HepG2 (cell line): ENCODE measurements around the gene NFKBIL1. TPM values are rescaled to one million over a fixed set of nuclear protein-coding genes. Genes with fewer than 3 reads are reported as not detected.
A peak's percentile ranks its signal among the peaks of the same experiment; 100 is the strongest.
"Not testable (repeated sequence)": the region's sequence is repeated elsewhere in the genome, so short reads cannot be mapped to it uniquely, and the experiment has no call there.

ENCODE experiments used
- ATAC-seq: fragments of 200-7000 bp; cut with Tn5 transposase; 3 replicates; pipeline ENCODE4 v1.9.1; 2020; ENCODE audit warnings: mild to moderate bottlenecking, moderate library complexity
- BruUV-seq: library from RNA; stranded (reverse); fragments of 400-500 nt; replicated peaks from 2 replicates; lab custom pipeline; 2021; lab: Mats Ljungman, UMichigan
- CTCF ChIA-PET: fragments of 300-600 bp; formaldehyde crosslinking; extraction: SDS; loops from one replicate; lab custom pipeline; 2021; ENCODE audit warnings: low total read pairs, inconsistent platforms, low intra/inter-chr PET ratio; lab: Yijun Ruan, JAX
- POLR2A ChIA-PET: fragments of 350-600 bp; sonication (Branson Sonifier 250); formaldehyde crosslinking; loops from one replicate; lab custom pipeline; 2020; ENCODE audit warnings: antibody characterized with exemption, inconsistent platforms; lab: Yijun Ruan, JAX
- DNase-seq: peaks from one replicate; pipeline ENCODE4 v3.0.0-alpha.2; 2015; ENCODE audit warnings: low spot score
- FAIRE-seq: peaks from 3 replicates; lab custom pipeline; 2011; peaks lifted over from hg19 to GRCh38; lab: Jason Lieb, UNC
- H2AFZ ChIP-seq: one replicate; pipeline ENCODE4 v1.6.1; 2011; ENCODE audit warnings: low read length, inconsistent platforms
- H3K27ac ChIP-seq: fragments of 300-600 bp; 3 replicates; pipeline ENCODE4 v1.8.0; 2011; ENCODE audit warnings: mixed run types, mild to moderate bottlenecking, mixed read lengths, low read length, inconsistent platforms; ENCODE audit not compliant: insufficient read depth; ENCODE audit errors: extremely low read length
- H3K27me3 ChIP-seq, 2 experiments: fragments of 200-600 bp in 1 of 2; 2 replicates in 1 of 2; 3 replicates in 1 of 2; pipeline versions ENCODE4 v1.6.0 to v1.8.0; 2011; ENCODE audit warnings: low read length in 2 of 2, mild to moderate bottlenecking in 2 of 2, moderate library complexity in 2 of 2, inconsistent platforms in 1 of 2; ENCODE audit not compliant: insufficient read depth in 2 of 2, control insufficient read depth in 1 of 2
- H3K36me3 ChIP-seq, 2 experiments: fragments of 200-600 bp in 1 of 2; replicated peaks in 1 of 2; 2 replicates in 1 of 2; 3 replicates in 1 of 2; pipeline versions ENCODE4 v1.5.1 to v1.8.0; 2011; ENCODE audit warnings: low read length in 2 of 2, inconsistent platforms in 1 of 2; ENCODE audit not compliant: insufficient read depth in 2 of 2, control insufficient read depth in 1 of 2
- H3K4me1 ChIP-seq: 2 replicates; pipeline ENCODE4 v1.5.1; 2012; ENCODE audit warnings: low read length, inconsistent platforms; ENCODE audit not compliant: insufficient read depth
- H3K4me2 ChIP-seq: 2 replicates; pipeline ENCODE4 v1.6.0; 2011; ENCODE audit warnings: low read depth, low read length, inconsistent platforms
- H3K4me3 ChIP-seq, 3 experiments: fragments of 200-600 bp in 1 of 3; sonication (generic), shearing (Covaris generic) in 1 of 3; replicated peaks in 1 of 3; 2 replicates each; pipeline ENCODE4 v1.5.1; 2011 to 2016; ENCODE audit warnings: low read length in 3 of 3, inconsistent platforms in 2 of 3, low read depth in 2 of 3, mild to moderate bottlenecking in 2 of 3, control low read depth in 1 of 3, mixed read lengths in 1 of 3; ENCODE audit not compliant: insufficient read depth in 1 of 3
- H3K79me2 ChIP-seq: one replicate; pipeline ENCODE4 v1.6.1; 2011; ENCODE audit warnings: low read length, inconsistent platforms; ENCODE audit not compliant: insufficient read depth
- H3K9ac ChIP-seq: 2 replicates; pipeline ENCODE4 v1.6.0; 2011; ENCODE audit warnings: mild to moderate bottlenecking, low read depth, low read length, inconsistent platforms; ENCODE audit not compliant: insufficient read depth
- H3K9me3 ChIP-seq: 2 replicates; pipeline ENCODE4 v1.5.1; 2012; ENCODE audit warnings: mild to moderate bottlenecking, low read length
- H4K20me1 ChIP-seq: 2 replicates; pipeline ENCODE4 v1.6.0; 2011; ENCODE audit warnings: inconsistent platforms, mild to moderate bottlenecking, low read length, moderate library complexity; ENCODE audit not compliant: insufficient read depth
- DR1 ChIP-seq: sonication (generic); formaldehyde crosslinking; IDR thresholded peaks from 2 replicates; pipeline ENCODE4 v1.8.0; 2021; ENCODE audit warnings: mild to moderate bottlenecking, missing genetic modification reagents, inconsistent platforms
- EHMT2 ChIP-seq: fragments of 200-600 bp; sonication (generic); IDR thresholded peaks from 2 replicates; pipeline ENCODE4 v1.7.0; 2017; ENCODE audit warnings: antibody characterized with exemption, low read depth, low read length, borderline replicate concordance
- GATAD1 ChIP-seq: IDR thresholded peaks from 2 replicates; pipeline ENCODE4 v1.6.1; 2016; ENCODE audit warnings: missing genetic modification reagents, missing compliant biosample characterization
- HNRNPLL ChIP-seq: fragments of 200-400 bp; formaldehyde crosslinking; IDR thresholded peaks from 2 replicates; pipeline ENCODE4 v1.6.1; 2017; ENCODE audit warnings: mild to moderate bottlenecking, low read depth, low read length; ENCODE audit not compliant: poor library complexity, severe bottlenecking
- KDM5B ChIP-seq: sonication (generic); formaldehyde crosslinking; IDR thresholded peaks from 2 replicates; pipeline ENCODE4 v1.4.0; 2020; ENCODE audit warnings: missing genetic modification reagents, mild to moderate bottlenecking, borderline replicate concordance
- MAFK ChIP-seq, 2 experiments: IDR thresholded peaks in 1 of 2; conservative IDR thresholded peaks in 1 of 2; 2 replicates each; pipeline ENCODE4 v1.6.1; 2011; ENCODE audit warnings: improper control_type of control experiment in 2 of 2, low read length in 2 of 2
- MEF2D ChIP-seq: sonication (generic); formaldehyde crosslinking; IDR thresholded peaks from 2 replicates; pipeline ENCODE4 v1.5.1; 2020; ENCODE audit warnings: mild to moderate bottlenecking, missing genetic modification reagents
- NAIF1 ChIP-seq: sonication (generic); formaldehyde crosslinking; IDR thresholded peaks from 2 replicates; pipeline ENCODE4 v1.5.0; 2020; ENCODE audit warnings: mild to moderate bottlenecking, missing genetic modification reagents, borderline replicate concordance
- ONECUT2 ChIP-seq: sonication (generic); formaldehyde crosslinking; IDR thresholded peaks from 2 replicates; pipeline ENCODE4 v1.4.0; 2020; ENCODE audit warnings: missing genetic modification reagents
- POGZ ChIP-seq: sonication (generic); formaldehyde crosslinking; IDR thresholded peaks from 2 replicates; pipeline ENCODE4 v1.4.0; 2020; ENCODE audit warnings: mild to moderate bottlenecking, missing genetic modification reagents
- PRMT3 ChIP-seq: sonication (generic); formaldehyde crosslinking; IDR thresholded peaks from 2 replicates; pipeline ENCODE4 v1.8.1; 2022; ENCODE audit warnings: low read depth, mild to moderate bottlenecking, moderate library complexity, missing genetic modification reagents, borderline replicate concordance
- RFXAP ChIP-seq: sonication (generic); formaldehyde crosslinking; IDR thresholded peaks from 2 replicates; pipeline ENCODE4 v1.4.0; 2020; ENCODE audit warnings: missing genetic modification reagents, borderline replicate concordance
- SYNCRIP ChIP-seq: fragments of 200-400 bp; formaldehyde crosslinking; IDR thresholded peaks from 2 replicates; pipeline ENCODE4 v1.6.1; 2018; ENCODE audit warnings: mild to moderate bottlenecking, low read depth, low read length; ENCODE audit not compliant: insufficient read depth
- ZBTB3 ChIP-seq: sonication (generic); formaldehyde crosslinking; IDR thresholded peaks from 2 replicates; pipeline ENCODE4 v1.4.0; 2020; ENCODE audit warnings: low read depth, mild to moderate bottlenecking, moderate library complexity, missing genetic modification reagents, borderline replicate concordance
- ZEB1 ChIP-seq: IDR thresholded peaks from 2 replicates; pipeline ENCODE4 v1.6.1; 2012; ENCODE audit warnings: mild to moderate bottlenecking, low read depth, inconsistent platforms; ENCODE audit not compliant: insufficient replicate concordance
- ZNF138 ChIP-seq: sonication (generic); formaldehyde crosslinking; IDR thresholded peaks from 2 replicates; pipeline ENCODE4 v1.5.0; 2020; ENCODE audit warnings: mild to moderate bottlenecking, low read depth, missing genetic modification reagents
- ZNF788 ChIP-seq: sonication (generic); formaldehyde crosslinking; IDR thresholded peaks from 2 replicates; pipeline ENCODE4 v1.5.0; 2020; ENCODE audit warnings: mild to moderate bottlenecking, missing genetic modification reagents, borderline replicate concordance
- WGBS: methylation state at CpG from one replicate; pipeline ENCODE4 v1.1.6; 2017; ENCODE audit warnings: low lambda C conversion rate; 5-methylcytosine and 5-hydroxymethylcytosine counted together
- in situ Hi-C: cut with HindIII; loops from 2 replicates; pipeline ENCODE4 v1.10.0; 2017; ENCODE audit warnings: low pct_unique_long_range_greater_than_20kb; ENCODE audit not compliant: extremely low pct_ligation_motif_present
- intact Hi-C: fragments of 100-400 bp; cut with micrococcal nuclease; formaldehyde crosslinking; loops from one replicate; pipeline ENCODE4 v1.10.0; 2022; ENCODE audit not compliant: unreplicated experiment
- polyA plus RNA-seq, 8 experiments: library from polyadenylated mRNA; depleted of rRNA in 3 of 8; stranded (reverse) in 7 of 8; unstranded in 1 of 8; fragments of >200 nt; fragmentation: Illumina TruSeq in 4 of 8; extraction: Trizol in 4 of 8; gene quantifications; 2 replicates each; pipeline versions ENCODE4 v1.2.1 to v1.2.3, GENCODE V29; 2011 to 2016; ENCODE audit warnings: low read depth in 4 of 8, missing spikeins in 1 of 8, mixed read lengths in 1 of 8; ENCODE audit not compliant: insufficient read depth in 1 of 8
- total RNA-seq, 5 experiments: library from RNA; depleted of rRNA; stranded (reverse); fragments of >200 nt; fragmentation: Illumina TruSeq; extraction: Trizol; gene quantifications; 2 replicates each; pipeline ENCODE4 v1.2.3, GENCODE V29; 2016; ENCODE audit warnings: low read depth in 1 of 5
- TF ChIP-seq, protein P1 (sequence below): sonication (generic); formaldehyde crosslinking; IDR thresholded peaks from 2 replicates; pipeline ENCODE4 v1.8.1; 2023; ENCODE audit warnings: missing genetic modification reagents, inconsistent platforms, borderline replicate concordance
- TF ChIP-seq, protein P2 (sequence below): sonication (generic); formaldehyde crosslinking; IDR thresholded peaks from 2 replicates; pipeline ENCODE4 v1.4.0; 2020; ENCODE audit warnings: low read depth, missing genetic modification reagents

NFKBIL1 gene
- total and polyA plus RNA-seq, 2 of the 13 experiments (the other 11 are each of a cell fraction or from before 2014, with no cell fraction given): 9.7 to 19.5 TPM

DNA sequence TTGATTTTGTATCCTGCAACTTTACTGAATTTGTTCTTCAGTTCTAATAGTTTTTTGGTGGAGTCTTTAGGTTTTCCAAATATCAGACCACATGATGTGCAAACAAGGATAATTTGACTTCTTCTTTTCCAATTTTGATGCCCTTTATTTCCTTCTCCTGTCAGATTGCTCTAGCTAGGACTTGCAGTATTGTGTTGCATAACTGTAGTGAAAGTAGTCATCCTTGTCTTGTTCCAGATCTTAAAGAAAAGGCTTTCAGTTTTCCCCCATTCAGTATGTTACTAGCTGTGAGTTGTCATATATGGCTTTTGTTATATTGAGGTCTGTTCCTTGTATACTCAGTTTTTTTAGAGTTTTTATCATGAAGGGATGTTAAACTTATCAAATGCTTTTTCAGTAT, 44.8 kb upstream of the NFKBIL1 start:
- FAIRE-seq: peak; percentile 21

DNA sequence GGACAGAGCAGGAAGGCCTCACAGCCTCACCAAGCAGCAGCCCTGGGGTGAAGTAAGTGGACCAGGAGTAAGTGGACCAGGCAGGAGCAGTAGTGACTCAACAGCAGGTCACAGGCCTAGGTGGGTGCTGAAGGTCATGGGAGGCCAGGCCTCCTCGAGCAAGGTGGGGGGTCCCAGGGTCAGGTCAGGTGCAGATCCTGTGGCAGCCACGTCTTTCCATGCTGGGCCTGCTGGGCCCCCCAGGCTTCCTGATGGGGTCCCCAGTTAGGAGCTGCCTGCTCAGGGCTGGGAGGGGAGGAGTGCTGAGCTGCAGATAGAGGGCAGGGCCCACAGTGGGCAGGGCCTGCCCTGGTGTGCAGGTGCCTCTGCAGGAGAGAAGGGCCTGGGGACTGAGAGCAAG, 38.4 kb upstream of the NFKBIL1 start:
- H3K9ac ChIP-seq, H3K4me3 ChIP-seq, H3K27ac ChIP-seq, H3K4me2 ChIP-seq, intact Hi-C loops, DNase-seq, H4K20me1 ChIP-seq, POLR2A ChIA-PET, H3K27me3 ChIP-seq, CTCF ChIA-PET, H3K4me1 ChIP-seq, H3K9me3 ChIP-seq, in situ Hi-C loops, FAIRE-seq, BruUV-seq, H2AFZ ChIP-seq, H3K79me2 ChIP-seq, H3K36me3 ChIP-seq: not testable (repeated sequence)
- ATAC-seq: peak; percentile 68
- WGBS: 30% methylated on average over 2 of the region's 2 CpGs

More for the DNA sequence above, 44.8 kb upstream of the NFKBIL1 start:
- ChIA-PET CTCF (no interaction called here), POLR2A (no interaction called here)
- H3K27me3 ChIP-seq: 0 out of 5 replicates have a peak, but pooled peaks cover 0 to 8% of the 10 kb centered on the region in 2 experiments
- H3K27ac ChIP-seq: no peak overlapping the region
- no peak overlapping the region for H3K9ac ChIP-seq
- no peaks in the 10 kb centered on the region for H3K79me2 ChIP-seq
- no peak for ATAC-seq
- H3K4me3 ChIP-seq: no peak overlapping the region
- no peaks in the 10 kb centered on the region for H3K9me3 ChIP-seq
- BruUV-seq: no TSS peak
- no peaks in the 10 kb centered on the region for H4K20me1 ChIP-seq
- TF ChIP-seq ZBTB3 (CRISPR knock-in tag) (no peak), MEF2D (no peak), ONECUT2 (CRISPR knock-in tag) (no peak), NAIF1 (CRISPR knock-in tag) (no peak), PRMT3 (CRISPR knock-in tag) (no peak), MAFK (conservative IDR thresholded peaks at IDR 0.05 in 1 of 2, IDR thresholded peaks at IDR 0.05 in 1 of 2; ENCODE audit: low read length in 2 of 2) (no peak), HNRNPLL (no peak), DR1 (CRISPR knock-in tag) (no peak), SYNCRIP (no peak), POGZ (CRISPR knock-in tag) (no peak), ZNF788 (CRISPR knock-in tag) (no peak), RFXAP (CRISPR knock-in tag) (no peak), EHMT2 (no peak), ZEB1 (no peak), KDM5B (CRISPR knock-in tag) (no peak), GATAD1 (no peak), ZNF138 (CRISPR knock-in tag) (no peak)
- TF ChIP-seq, protein P1, sequence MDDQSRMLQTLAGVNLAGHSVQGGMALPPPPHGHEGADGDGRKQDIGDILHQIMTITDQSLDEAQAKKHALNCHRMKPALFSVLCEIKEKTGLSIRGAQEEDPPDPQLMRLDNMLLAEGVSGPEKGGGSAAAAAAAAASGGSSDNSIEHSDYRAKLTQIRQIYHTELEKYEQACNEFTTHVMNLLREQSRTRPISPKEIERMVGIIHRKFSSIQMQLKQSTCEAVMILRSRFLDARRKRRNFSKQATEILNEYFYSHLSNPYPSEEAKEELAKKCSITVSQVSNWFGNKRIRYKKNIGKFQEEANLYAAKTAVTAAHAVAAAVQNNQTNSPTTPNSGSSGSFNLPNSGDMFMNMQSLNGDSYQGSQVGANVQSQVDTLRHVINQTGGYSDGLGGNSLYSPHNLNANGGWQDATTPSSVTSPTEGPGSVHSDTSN (CRISPR knock-in tag): no peak
- TF ChIP-seq, protein P2, sequence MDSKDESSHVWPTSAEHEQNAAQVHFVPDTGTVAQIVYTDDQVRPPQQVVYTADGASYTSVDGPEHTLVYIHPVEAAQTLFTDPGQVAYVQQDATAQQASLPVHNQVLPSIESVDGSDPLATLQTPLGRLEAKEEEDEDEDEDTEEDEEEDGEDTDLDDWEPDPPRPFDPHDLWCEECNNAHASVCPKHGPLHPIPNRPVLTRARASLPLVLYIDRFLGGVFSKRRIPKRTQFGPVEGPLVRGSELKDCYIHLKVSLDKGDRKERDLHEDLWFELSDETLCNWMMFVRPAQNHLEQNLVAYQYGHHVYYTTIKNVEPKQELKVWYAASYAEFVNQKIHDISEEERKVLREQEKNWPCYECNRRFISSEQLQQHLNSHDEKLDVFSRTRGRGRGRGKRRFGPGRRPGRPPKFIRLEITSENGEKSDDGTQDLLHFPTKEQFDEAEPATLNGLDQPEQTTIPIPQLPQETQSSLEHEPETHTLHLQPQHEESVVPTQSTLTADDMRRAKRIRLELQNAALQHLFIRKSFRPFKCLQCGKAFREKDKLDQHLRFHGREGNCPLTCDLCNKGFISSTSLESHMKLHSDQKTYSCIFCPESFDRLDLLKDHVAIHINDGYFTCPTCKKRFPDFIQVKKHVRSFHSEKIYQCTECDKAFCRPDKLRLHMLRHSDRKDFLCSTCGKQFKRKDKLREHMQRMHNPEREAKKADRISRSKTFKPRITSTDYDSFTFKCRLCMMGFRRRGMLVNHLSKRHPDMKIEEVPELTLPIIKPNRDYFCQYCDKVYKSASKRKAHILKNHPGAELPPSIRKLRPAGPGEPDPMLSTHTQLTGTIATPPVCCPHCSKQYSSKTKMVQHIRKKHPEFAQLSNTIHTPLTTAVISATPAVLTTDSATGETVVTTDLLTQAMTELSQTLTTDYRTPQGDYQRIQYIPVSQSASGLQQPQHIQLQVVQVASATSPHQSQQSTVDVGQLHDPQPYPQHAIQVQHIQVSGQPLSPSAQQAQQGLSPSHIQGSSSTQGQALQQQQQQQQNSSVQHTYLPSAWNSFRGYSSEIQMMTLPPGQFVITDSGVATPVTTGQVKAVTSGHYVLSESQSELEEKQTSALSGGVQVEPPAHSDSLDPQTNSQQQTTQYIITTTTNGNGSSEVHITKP: no peak
- H3K4me1 ChIP-seq: peaks cover 17% of the 10 kb centered on the region
- in situ Hi-C loops: no loop called here
- 0 out of 5 replicates have a peak, but pooled peaks cover 0 to under 1% of the 10 kb centered on the region in 2 experiments for H3K36me3 ChIP-seq
- H2AFZ ChIP-seq: no peak overlapping the region
- intact Hi-C loops: no loop called here
- no peak for DNase-seq
- H3K4me2 ChIP-seq: no peak overlapping the region
